Ovary (tissue), 9 donors: ENCODE measurements around the gene PCARE. TPM values are rescaled to one million over a fixed set of nuclear protein-coding genes. Genes with fewer than 3 reads are reported as not detected.

Source experiments
- DNase-seq, 5 donors: peaks; one replicate each; pipeline ENCODE4 v3.0.0-alpha.2; 2019 to 2020
- H3K27ac ChIP-seq, 2 donors: fragments of 200-600 bp; one replicate each; pipeline versions ENCODE4 v1.5.1 to v1.8.0; 2019 to 2022
- H3K27me3 ChIP-seq: fragments of 200-600 bp; one replicate; pipeline ENCODE4 v1.8.0; 2022
- H3K36me3 ChIP-seq: fragments of 200-600 bp; sonication (generic); one replicate; pipeline ENCODE4 v1.5.1; 2019
- H3K4me1 ChIP-seq: one replicate; pipeline ENCODE4 v1.8.1; 2013; ENCODE audit warnings: mild to moderate bottlenecking, moderate library complexity; ENCODE audit not compliant: insufficient read depth
- H3K4me3 ChIP-seq: fragments of 200-600 bp; sonication (generic); one replicate; pipeline ENCODE4 v1.5.1; 2017
- H3K9me3 ChIP-seq, 2 donors: fragments of 200-600 bp in 1 of 2; sonication (generic) in 1 of 2; one replicate each; pipeline versions ENCODE4 v1.5.1 to v1.8.1; 2013 to 2019; ENCODE audit warnings: mild to moderate bottlenecking in 1 of 2, moderate library complexity in 1 of 2
- CTCF ChIP-seq, 3 donors: fragments of 450-650 bp in 2 of 3; fragments of 200-600 bp in 1 of 3; IDR thresholded peaks; one replicate each; pipeline versions ENCODE4 v1.5.1 to v1.8.0; 2016 to 2022; ENCODE audit warnings: antibody characterized with exemption in 3 of 3, mild to moderate bottlenecking in 1 of 3
- EP300 ChIP-seq: sonication (generic); formaldehyde crosslinking; IDR thresholded peaks from one replicate; pipeline ENCODE4 v1.6.1; 2017; ENCODE audit warnings: antibody characterized with exemption
- POLR2A ChIP-seq: fragments of 450-650 bp; IDR thresholded peaks from one replicate; pipeline ENCODE4 v1.6.1; 2017; ENCODE audit warnings: antibody characterized with exemption, mild to moderate bottlenecking, moderate library complexity
- WGBS, 3 donors: extraction: QIAGEN DNeasy Blood & Tissue Kit in 1 of 3; methylation state at CpG; one replicate each; pipeline versions ENCODE4 v1.1.5 to v1.1.7; 2013 to 2017; 5-methylcytosine and 5-hydroxymethylcytosine counted together
- intact Hi-C, 4 donors: fragments of 100-400 bp; cut with DNase I; formaldehyde crosslinking; loops; one replicate each; pipeline versions ENCODE4 v1.11.0 to v1.15.1; 2022 to 2023
- polyA plus RNA-seq, 2 donors: library from polyadenylated mRNA; stranded (reverse); fragments of 200-250 nt in 1 of 2; fragments of 350-450 nt in 1 of 2; fragmentation: Illumina TruSeq in 1 of 2; extraction: RNeasy Lipid Tissue Mini Kit (QIAGEN cat#74804) in 1 of 2; gene quantifications; one replicate each; pipeline ENCODE4 v1.2.3, GENCODE V29; 2013 to 2014
- total RNA-seq, 7 donors: library from RNA; depleted of rRNA in 2 of 7; stranded (reverse); fragments of >200 nt in 2 of 7; fragmentation: NEBNext Ultra II Directional in 3 of 7; extraction: Animal tissue kit (Norgen Biotek cat#: 25700) in 3 of 7; gene quantifications; one replicate each; pipeline versions ENCODE4 v1.1.0 to v1.2.4, GENCODE V29; 2016 to 2023
- donor health status: DM: no; HTN: no; CAD: no; lungs with moderate emphysema.
- donor health status: DM: no; HTN: no; CAD: no.
- donor health status: Bipolar disorder and iron deficiency.
- donor health status: DM: yes; HTN: yes; CAD: no.
- donor health status: DM: no; HTN: no; CAD: no.
- donor health status: DM: yes; HTN: yes; CAD: no.

The PCARE gene
- total and polyA plus RNA-seq, 9 donors: 0.08 to 0.50 (median 0.20) TPM

- TF ChIP-seq POLR2A (no peak), EP300 (no peak), CTCF (IDR thresholded peaks at IDR 0.05) (no peak)
- H3K9me3 ChIP-seq: no peaks in the 10 kb centered on the region
- no peaks in the 10 kb centered on the region for H3K4me1 ChIP-seq
- intact Hi-C loops: no loop called here
- WGBS, 3 donors: 74 to 94% (median 90%) methylated on average over 4 of the region's 4 CpGs
- no peaks in the 10 kb centered on the region for H3K36me3 ChIP-seq
- no peak overlapping the region for H3K4me3 ChIP-seq
- no peak for DNase-seq
- no peak overlapping the region for H3K27ac ChIP-seq
- H3K27me3 ChIP-seq: no peaks in the 10 kb centered on the region
Measured at GRCh38 chr2:29024882-29025430, 49.4 kb downstream of the PCARE start.

GRCh38 chr2:29023188-29023587 is 51.1 kb downstream of the PCARE start:
- DNase-seq: no peak
- intact Hi-C loops: no loop called here
- Histone ChIP-seq H3K4me1 (no peaks in the 10 kb centered on the region), H3K27ac (no peak overlapping the region), H3K27me3 (no peaks in the 10 kb centered on the region), H3K4me3 (no peak overlapping the region), H3K36me3 (no peaks in the 10 kb centered on the region), H3K9me3 (no peaks in the 10 kb centered on the region)
- WGBS, 3 donors: 94 to 97% (median 96%) methylated on average over 3 to 4 of the region's 4 CpGs
- TF ChIP-seq CTCF (IDR thresholded peaks at IDR 0.05) (no peak), POLR2A (no peak), EP300 (no peak)

- WGBS, 3 donors: 78 to 82% (median 80%) methylated on average over 6 of the region's 6 CpGs
- intact Hi-C loops: no loop called here
- no peak overlapping the region for H3K4me3 ChIP-seq
- no peaks in the 10 kb centered on the region for H3K4me1 ChIP-seq
- DNase-seq: no peak
- no peaks in the 10 kb centered on the region for H3K27me3 ChIP-seq
- TF ChIP-seq EP300 (no peak), POLR2A (no peak), CTCF (IDR thresholded peaks at IDR 0.05) (no peak)
- H3K36me3 ChIP-seq: no peaks in the 10 kb centered on the region
- H3K9me3 ChIP-seq: no peaks in the 10 kb centered on the region
- no peak overlapping the region for H3K27ac ChIP-seq
Measured at GRCh38 chr2:29022679-29023078, 51.6 kb downstream of the PCARE start.

GRCh38 chr2:29021886-29022285 is 52.4 kb downstream of the PCARE start:
- DNase-seq: no peak
- Histone ChIP-seq H3K4me3 (no peak overlapping the region), H3K36me3 (no peaks in the 10 kb centered on the region), H3K9me3 (no peaks in the 10 kb centered on the region), H3K27me3 (no peaks in the 10 kb centered on the region), H3K4me1 (no peaks in the 10 kb centered on the region), H3K27ac (no peak overlapping the region)
- TF ChIP-seq EP300 (no peak), CTCF (IDR thresholded peaks at IDR 0.05) (no peak), POLR2A (no peak)
- intact Hi-C loops: no loop called here
- WGBS, 3 donors: 95 to 96% (median 96%) methylated on average over 11 of the region's 11 CpGs
